Hepatocyte (in vitro differentiated cells): ENCODE results near the gene KCTD17. TPM values are rescaled to one million over a fixed set of nuclear protein-coding genes. Genes with fewer than 3 reads are reported as not detected.
"Not testable (repeated sequence)": the region's sequence is repeated elsewhere in the genome, so short reads cannot be mapped to it uniquely, and the experiment has no call there.

ENCODE experiments used
- DNase-seq: peaks from one replicate; pipeline ENCODE4 v3.0.0-alpha.2; 2016; ENCODE audit warnings: low spot score
- H2AFZ ChIP-seq: fragments of 200-600 bp; sonication (generic); 2 replicates; pipeline ENCODE4 v1.6.0; 2016; ENCODE audit warnings: antibody characterized with exemption, mild to moderate bottlenecking
- H3K27ac ChIP-seq: fragments of 200-600 bp; sonication (generic); 2 replicates; pipeline ENCODE4 v1.5.1; 2016; ENCODE audit warnings: mild to moderate bottlenecking
- H3K27me3 ChIP-seq: fragments of 200-600 bp; sonication (generic); 2 replicates; pipeline ENCODE4 v1.6.1; 2016
- H3K36me3 ChIP-seq: fragments of 200-600 bp; sonication (generic); replicated peaks from 2 replicates; pipeline ENCODE4 v1.5.1; 2016; ENCODE audit warnings: low read depth; ENCODE audit not compliant: insufficient read depth
- H3K4me1 ChIP-seq: fragments of 200-600 bp; sonication (generic); 2 replicates; pipeline ENCODE4 v1.5.1; 2016; ENCODE audit warnings: mild to moderate bottlenecking, moderate library complexity; ENCODE audit not compliant: insufficient read depth
- H3K4me2 ChIP-seq: fragments of 200-600 bp; sonication (generic); 2 replicates; pipeline ENCODE4 v1.6.0; 2016
- H3K4me3 ChIP-seq: fragments of 200-600 bp; sonication (generic); 2 replicates; pipeline ENCODE4 v1.5.1; 2016; ENCODE audit warnings: mild to moderate bottlenecking
- H3K79me2 ChIP-seq: fragments of 200-600 bp; sonication (generic); 2 replicates; pipeline ENCODE4 v1.6.0; 2017; ENCODE audit warnings: mild to moderate bottlenecking
- H3K9me2 ChIP-seq: fragments of 200-600 bp; sonication (generic); replicated peaks from 2 replicates; pipeline ENCODE4 v1.6.0; 2017; ENCODE audit warnings: mild to moderate bottlenecking; ENCODE audit not compliant: insufficient read depth
- H3K9me3 ChIP-seq: fragments of 200-600 bp; sonication (generic); 2 replicates; pipeline ENCODE4 v1.5.1; 2016; ENCODE audit warnings: low read depth, mild to moderate bottlenecking
- H4K20me1 ChIP-seq: fragments of 200-600 bp; sonication (generic); 2 replicates; pipeline ENCODE4 v1.6.0; 2016; ENCODE audit warnings: mild to moderate bottlenecking; ENCODE audit not compliant: insufficient read depth, poor library complexity, severe bottlenecking
- EZH2 ChIP-seq: fragments of 200-600 bp; sonication (generic); IDR thresholded peaks from 2 replicates; pipeline ENCODE4 v1.6.1; 2016; ENCODE audit warnings: antibody characterized with exemption, mild to moderate bottlenecking, borderline replicate concordance
- EZH2phosphoT487 ChIP-seq: fragments of 200-600 bp; sonication (generic); IDR thresholded peaks from one replicate; pipeline ENCODE4 v1.6.1; 2018; ENCODE audit warnings: antibody characterized with exemption, mild to moderate bottlenecking, low read depth, moderate library complexity; ENCODE audit not compliant: unreplicated experiment, severe bottlenecking
- WGBS: methylation state at CpG from one replicate; pipeline ENCODE4 v1.1.6; 2016; ENCODE audit warnings: low lambda C conversion rate; ENCODE audit errors: missing lambda C conversion rate; 5-methylcytosine and 5-hydroxymethylcytosine counted together
- polyA plus RNA-seq: library from polyadenylated mRNA; unstranded; fragments of >200 nt; fragmentation: Nextera tagmentation; extraction: Ambion mirVana; gene quantifications from 2 replicates; pipeline ENCODE4 v1.2.1, GENCODE V29; 2016
- total RNA-seq: library from RNA; depleted of rRNA; stranded (reverse); fragments of >200 nt; gene quantifications from 2 replicates; pipeline ENCODE4 v1.2.3, GENCODE V29; 2014
- TF ChIP-seq, protein P1 (sequence below): fragments of 200-600 bp; sonication (generic); IDR thresholded peaks from 2 replicates; pipeline ENCODE4 v1.5.1; 2016; ENCODE audit warnings: antibody characterized with exemption, mild to moderate bottlenecking; ENCODE audit not compliant: poor library complexity

KCTD17 gene
- total and polyA plus RNA-seq, 2 experiments from 2014 or later = 15.2 to 25.4 TPM

DNA sequence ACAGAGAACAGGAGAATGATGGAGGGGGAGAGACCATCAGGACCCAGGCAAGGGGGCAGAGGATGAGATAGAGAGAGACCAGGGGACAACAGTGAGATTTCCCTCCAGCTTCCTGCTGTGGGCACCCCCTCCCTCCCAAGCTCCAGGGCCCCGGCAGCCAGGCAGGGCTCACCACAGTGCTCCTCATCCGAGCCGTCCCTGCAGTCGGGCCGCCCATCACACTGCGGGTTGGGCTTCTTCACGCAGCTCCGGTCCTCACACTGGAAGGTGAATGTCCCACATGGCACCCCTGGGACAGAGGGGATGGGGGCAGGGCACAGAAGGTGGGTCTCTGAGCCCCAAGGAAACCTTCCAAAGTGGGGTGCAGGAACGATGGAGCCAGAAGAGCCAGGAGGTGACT is 19.2 kb downstream of the KCTD17 start:
- no peaks in the 10 kb centered on the region for H3K9me2 ChIP-seq
- no peaks in the 10 kb centered on the region for H4K20me1 ChIP-seq
- H3K27me3 ChIP-seq = peaks cover 26% of the 10 kb centered on the region
- H2AFZ ChIP-seq = no peak overlapping the region
- H3K4me1 ChIP-seq = peaks cover 6% of the 10 kb centered on the region
- no peak for DNase-seq
- no peaks in the 10 kb centered on the region for H3K36me3 ChIP-seq
- TF ChIP-seq EZH2 (no peak), EZH2phosphoT487 (no peak)
- TF ChIP-seq, protein P1, sequence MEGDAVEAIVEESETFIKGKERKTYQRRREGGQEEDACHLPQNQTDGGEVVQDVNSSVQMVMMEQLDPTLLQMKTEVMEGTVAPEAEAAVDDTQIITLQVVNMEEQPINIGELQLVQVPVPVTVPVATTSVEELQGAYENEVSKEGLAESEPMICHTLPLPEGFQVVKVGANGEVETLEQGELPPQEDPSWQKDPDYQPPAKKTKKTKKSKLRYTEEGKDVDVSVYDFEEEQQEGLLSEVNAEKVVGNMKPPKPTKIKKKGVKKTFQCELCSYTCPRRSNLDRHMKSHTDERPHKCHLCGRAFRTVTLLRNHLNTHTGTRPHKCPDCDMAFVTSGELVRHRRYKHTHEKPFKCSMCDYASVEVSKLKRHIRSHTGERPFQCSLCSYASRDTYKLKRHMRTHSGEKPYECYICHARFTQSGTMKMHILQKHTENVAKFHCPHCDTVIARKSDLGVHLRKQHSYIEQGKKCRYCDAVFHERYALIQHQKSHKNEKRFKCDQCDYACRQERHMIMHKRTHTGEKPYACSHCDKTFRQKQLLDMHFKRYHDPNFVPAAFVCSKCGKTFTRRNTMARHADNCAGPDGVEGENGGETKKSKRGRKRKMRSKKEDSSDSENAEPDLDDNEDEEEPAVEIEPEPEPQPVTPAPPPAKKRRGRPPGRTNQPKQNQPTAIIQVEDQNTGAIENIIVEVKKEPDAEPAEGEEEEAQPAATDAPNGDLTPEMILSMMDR = no peak
- H3K27ac ChIP-seq = no peak overlapping the region
- no peak overlapping the region for H3K4me3 ChIP-seq
- H3K9me3 ChIP-seq = no peaks in the 10 kb centered on the region
- no peak overlapping the region for H3K4me2 ChIP-seq
- WGBS = 69% methylated on average over 7 of the region's 9 CpGs
- no peaks in the 10 kb centered on the region for H3K79me2 ChIP-seq

DNA sequence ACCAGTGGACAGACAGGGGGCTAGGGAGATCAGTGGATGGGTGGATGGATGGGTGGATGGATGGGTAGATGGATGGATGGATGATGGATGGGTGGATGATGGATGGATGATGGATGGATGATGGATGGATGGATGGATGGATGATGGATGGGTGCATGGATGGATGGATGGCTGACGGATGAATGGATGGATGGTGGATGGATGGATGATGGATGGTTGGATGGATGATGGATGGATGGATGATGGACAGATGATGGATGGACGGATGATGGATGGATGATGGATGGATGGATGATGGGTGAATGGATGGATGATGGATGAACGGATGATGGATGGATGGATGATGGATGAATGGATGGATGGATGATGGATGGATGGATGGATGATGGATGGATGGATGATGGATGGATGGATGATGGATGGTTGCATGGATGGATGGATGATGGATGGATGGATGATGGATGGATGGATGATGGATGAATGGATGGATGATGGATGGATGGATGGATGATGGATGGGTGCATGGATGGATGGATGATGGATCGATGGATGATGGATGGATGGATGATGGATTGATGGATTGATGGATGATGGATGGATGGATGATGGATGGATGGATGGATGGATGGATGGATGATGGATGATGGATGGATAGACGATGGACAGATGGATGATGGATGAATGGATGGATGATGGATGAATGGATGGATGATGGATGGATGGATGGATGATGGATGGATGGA is 20.5 kb downstream of the KCTD17 start:
- H3K4me1 ChIP-seq, H3K9me2 ChIP-seq, H3K4me3 ChIP-seq, H2AFZ ChIP-seq, DNase-seq, H3K36me3 ChIP-seq, H3K4me2 ChIP-seq, H4K20me1 ChIP-seq, H3K79me2 ChIP-seq, H3K9me3 ChIP-seq, H3K27ac ChIP-seq: not testable (repeated sequence)
- peaks cover 26% of the 10 kb centered on the region for H3K27me3 ChIP-seq
- 98% methylated on average over 5 of the region's 5 CpGs for whole genome bisulfite sequencing

DNA sequence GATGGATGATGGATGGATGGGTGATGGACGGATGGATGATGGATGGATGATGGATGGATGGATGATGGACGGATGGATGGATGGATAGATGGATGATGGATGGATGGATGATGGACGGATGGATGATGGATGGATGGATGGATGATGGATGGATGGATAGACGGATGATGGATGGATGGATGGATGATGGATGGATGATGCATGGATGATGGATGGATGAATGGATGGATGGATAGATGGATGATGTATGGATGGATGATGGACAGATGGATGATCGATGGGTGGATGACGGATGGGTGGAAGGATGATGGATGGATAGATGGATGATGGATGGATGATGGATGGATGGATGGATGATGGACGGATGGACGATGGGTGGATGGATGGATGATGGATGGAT is 21.1 kb downstream of the KCTD17 start:
- H3K27ac ChIP-seq = no peak overlapping the region
- WGBS = 98% methylated on average over 5 of the region's 8 CpGs
- no peak overlapping the region for H3K4me2 ChIP-seq
- H3K27me3 ChIP-seq = peaks cover 26% of the 10 kb centered on the region
- H2AFZ ChIP-seq = no peak overlapping the region
- no peak overlapping the region for H3K4me3 ChIP-seq
- peaks cover 6% of the 10 kb centered on the region for H3K4me1 ChIP-seq
- no peak for DNase-seq
- no peaks in the 10 kb centered on the region for H3K9me2 ChIP-seq
- no peaks in the 10 kb centered on the region for H3K79me2 ChIP-seq
- no peaks in the 10 kb centered on the region for H3K36me3 ChIP-seq
- TF ChIP-seq, protein P1 = no peak
- no peak for TF ChIP-seq EZH2phosphoT487
- TF ChIP-seq EZH2 = no peak
- H4K20me1 ChIP-seq = no peaks in the 10 kb centered on the region
- H3K9me3 ChIP-seq = no peaks in the 10 kb centered on the region

DNA sequence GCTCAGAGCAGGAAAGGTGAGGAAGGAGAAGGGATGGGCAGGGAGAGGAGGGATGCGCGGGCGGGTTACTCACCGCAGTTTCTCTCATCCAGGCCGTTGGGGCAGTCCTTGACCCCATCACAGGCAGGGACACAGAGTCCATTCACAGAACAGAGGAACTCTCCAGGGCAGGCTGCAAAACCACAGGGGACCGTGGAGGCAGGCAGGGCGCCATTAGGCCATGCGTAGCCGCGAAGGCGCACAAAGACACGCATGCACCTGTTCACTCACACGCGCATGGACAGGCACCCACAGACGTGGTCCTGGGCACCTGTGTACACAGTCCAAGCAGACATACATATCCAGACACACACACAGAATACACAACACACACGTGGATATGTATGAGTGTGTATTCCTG is 23.0 kb downstream of the KCTD17 start:
- 84% methylated on average over 16 of the region's 16 CpGs for WGBS
- Histone ChIP-seq H3K4me3 (no peak overlapping the region), H3K27me3 (peaks cover 10% of the 10 kb centered on the region), H3K4me2 (no peak overlapping the region), H3K4me1 (no peaks in the 10 kb centered on the region), H3K79me2 (no peaks in the 10 kb centered on the region), H4K20me1 (no peaks in the 10 kb centered on the region), H3K36me3 (no peaks in the 10 kb centered on the region), H2AFZ (no peak overlapping the region), H3K9me3 (no peaks in the 10 kb centered on the region), H3K9me2 (no peaks in the 10 kb centered on the region), H3K27ac (no peak overlapping the region)
- DNase-seq = no peak
- TF ChIP-seq EZH2phosphoT487 (no peak), EZH2 (no peak)
- TF ChIP-seq, protein P1 = no peak
